CD14-positive monocyte (primary cell): ENCODE data around the gene TAGLN3. TPM values are rescaled to one million over a fixed set of nuclear protein-coding genes. Genes with fewer than 3 reads are reported as not detected.
A peak's percentile ranks its signal among the peaks of the same experiment; 100 is the strongest.

Source experiments
- DNase-seq, 3 donors: peaks; one replicate each; pipeline ENCODE4 v3.0.0-alpha.2; 2011 to 2022
- H2AFZ ChIP-seq: 2 replicates; pipeline ENCODE4 v1.6.0; 2012; ENCODE audit warnings: mild to moderate bottlenecking, low read depth, low read length, inconsistent platforms; ENCODE audit not compliant: insufficient read depth, poor library complexity, severe bottlenecking
- H3K27ac ChIP-seq, 2 donors: 1 replicate in 1 of 2; 2 replicates in 1 of 2; pipeline ENCODE4 v1.5.1; 2012 to 2013; ENCODE audit warnings: low read length in 2 of 2, control low read depth in 1 of 2, inconsistent platforms in 1 of 2, low read depth in 1 of 2, mild to moderate bottlenecking in 1 of 2
- H3K27me3 ChIP-seq, 2 donors: one replicate each; pipeline versions ENCODE4 v1.6.0 to v1.6.1; 2011 to 2013; ENCODE audit warnings: low read length in 2 of 2; ENCODE audit not compliant: control insufficient read depth in 2 of 2, insufficient read depth in 2 of 2
- H3K36me3 ChIP-seq, 2 donors: replicated peaks in 1 of 2; 1 replicate in 1 of 2; 2 replicates in 1 of 2; pipeline versions ENCODE4 v1.5.1 to v1.6.1; 2012 to 2013; ENCODE audit warnings: low read length in 2 of 2, control low read depth in 1 of 2, inconsistent platforms in 1 of 2, mild to moderate bottlenecking in 1 of 2; ENCODE audit not compliant: insufficient read depth in 2 of 2, control insufficient read depth in 1 of 2
- H3K4me1 ChIP-seq, 2 donors: 1 replicate in 1 of 2; 2 replicates in 1 of 2; pipeline versions ENCODE4 v1.5.1 to v1.6.1; 2012 to 2013; ENCODE audit warnings: low read length in 2 of 2, control low read depth in 1 of 2, inconsistent platforms in 1 of 2, mild to moderate bottlenecking in 1 of 2, moderate library complexity in 1 of 2; ENCODE audit not compliant: insufficient read depth in 2 of 2, control insufficient read depth in 1 of 2
- H3K4me2 ChIP-seq: replicated peaks from 2 replicates; pipeline ENCODE3; 2012; ENCODE audit warnings: low read length, moderate library complexity, mild to moderate bottlenecking; ENCODE audit not compliant: poor library complexity, severe bottlenecking; ENCODE audit errors: extremely low read depth
- H3K4me3 ChIP-seq, 3 experiments: fragments of 200-600 bp in 1 of 3; sonication (generic) in 1 of 3; replicated peaks in 1 of 3; 1 replicate in 2 of 3; 2 replicates in 1 of 3; pipeline ENCODE4 v1.5.1; 2011 to 2013; ENCODE audit warnings: low read length in 3 of 3, mild to moderate bottlenecking in 3 of 3, control low read depth in 2 of 3, low read depth in 2 of 3, inconsistent platforms in 1 of 3, moderate library complexity in 1 of 3
- H3K79me2 ChIP-seq: 2 replicates; pipeline ENCODE4 v1.6.0; 2012; ENCODE audit warnings: mild to moderate bottlenecking, control low read depth, inconsistent platforms, low read length, moderate library complexity; ENCODE audit not compliant: insufficient read depth
- H3K9ac ChIP-seq: 2 replicates; pipeline ENCODE4 v1.6.0; 2017; ENCODE audit warnings: low read length, mild to moderate bottlenecking; ENCODE audit not compliant: insufficient read depth, poor library complexity, severe bottlenecking
- H3K9me3 ChIP-seq, 2 donors: replicated peaks in 1 of 2; 1 replicate in 1 of 2; 2 replicates in 1 of 2; pipeline versions ENCODE4 v1.5.1 to v1.6.1; 2012 to 2013; ENCODE audit warnings: low read length in 2 of 2, control low read depth in 1 of 2; ENCODE audit not compliant: control insufficient read depth in 1 of 2, insufficient read depth in 1 of 2
- H4K20me1 ChIP-seq: 2 replicates; pipeline ENCODE4 v1.6.0; 2012; ENCODE audit warnings: mild to moderate bottlenecking, low read length, control low read depth, moderate library complexity; ENCODE audit not compliant: insufficient read depth
- H3K27ac Mint-ChIP-seq, 7 donors: one replicate each; pipeline ENCODE4 v1.8.0; 2020; ENCODE audit warnings: mild to moderate bottlenecking in 7 of 7, mixed read lengths in 7 of 7, moderate library complexity in 6 of 7, inconsistent platforms in 2 of 7
- H3K27me3 Mint-ChIP-seq, 3 donors: one replicate each; pipeline ENCODE4 v1.8.0; 2021 to 2022; ENCODE audit warnings: low read depth in 3 of 3, mild to moderate bottlenecking in 3 of 3, mixed read lengths in 3 of 3, moderate library complexity in 3 of 3, inconsistent platforms in 1 of 3
- H3K36me3 Mint-ChIP-seq, 2 donors: one replicate each; pipeline ENCODE4 v1.8.0; 2020; ENCODE audit warnings: mixed read lengths in 2 of 2, inconsistent platforms in 1 of 2, mild to moderate bottlenecking in 1 of 2
- H3K4me1 Mint-ChIP-seq: one replicate; pipeline ENCODE4 v1.8.0; 2020; ENCODE audit warnings: mild to moderate bottlenecking, mixed read lengths
- H3K4me3 Mint-ChIP-seq, 2 donors: one replicate each; pipeline ENCODE4 v1.8.0; 2020; ENCODE audit warnings: mild to moderate bottlenecking in 2 of 2, mixed read lengths in 2 of 2, moderate library complexity in 1 of 2
- H3K9me3 Mint-ChIP-seq, 7 donors: one replicate each; pipeline ENCODE4 v1.8.0; 2020 to 2022; ENCODE audit warnings: mixed read lengths in 7 of 7, mild to moderate bottlenecking in 6 of 7, moderate library complexity in 6 of 7, inconsistent platforms in 2 of 7
- WGBS: methylation state at CpG from one replicate; pipeline ENCODE4 v1.1.5; 2013; ENCODE audit warnings: missing lambda C conversion rate; ENCODE audit not compliant: insufficient coverage; 5-methylcytosine and 5-hydroxymethylcytosine counted together
- intact Hi-C, 2 donors: fragments of 100-400 bp; cut with micrococcal nuclease; formaldehyde crosslinking; loops; one replicate each; pipeline versions ENCODE4 v1.15.0 to v1.15.1; 2023
- polyA plus RNA-seq, 3 donors: library from polyadenylated mRNA; depleted of rRNA in 1 of 3; unstranded in 2 of 3; stranded (reverse) in 1 of 3; fragments of 300-500 nt in 2 of 3; fragments of >200 nt in 1 of 3; fragmentation: Illumina TruSeq in 2 of 3; gene quantifications; 1 replicate in 2 of 3; 2 replicates in 1 of 3; pipeline ENCODE4 v1.2.3, GENCODE V29; 2012 to 2021
- TF ChIP-seq, protein P1 (sequence below): fragments of 200-600 bp; IDR thresholded peaks from one replicate; pipeline ENCODE4 v1.8.0; 2022; ENCODE audit warnings: antibody characterized with exemption, mild to moderate bottlenecking

TAGLN3 gene
- polyA plus RNA-seq, 3 donors: not detected

- Histone ChIP-seq H3K4me1 (peaks cover 11 to 12% of the 10 kb centered on the region in 2 donors), H3K27ac (no peak overlapping the region), H3K36me3 (no peaks in the 10 kb centered on the region), H3K9ac (peak overlapping the region; percentile 19), H4K20me1 (no peaks in the 10 kb centered on the region), H3K4me3 (peak overlapping the region in 1 of 3 experiments; percentile 56), H2AFZ (peak overlapping the region; percentile 38), H3K27me3 (peaks cover 30 to 33% of the 10 kb centered on the region in 2 donors), H3K79me2 (no peaks in the 10 kb centered on the region), H3K9me3 (peaks cover 0 to 5% of the 10 kb centered on the region in 2 donors), H3K4me2 (peak overlapping the region; percentile 60)
- TF ChIP-seq, protein P1, sequence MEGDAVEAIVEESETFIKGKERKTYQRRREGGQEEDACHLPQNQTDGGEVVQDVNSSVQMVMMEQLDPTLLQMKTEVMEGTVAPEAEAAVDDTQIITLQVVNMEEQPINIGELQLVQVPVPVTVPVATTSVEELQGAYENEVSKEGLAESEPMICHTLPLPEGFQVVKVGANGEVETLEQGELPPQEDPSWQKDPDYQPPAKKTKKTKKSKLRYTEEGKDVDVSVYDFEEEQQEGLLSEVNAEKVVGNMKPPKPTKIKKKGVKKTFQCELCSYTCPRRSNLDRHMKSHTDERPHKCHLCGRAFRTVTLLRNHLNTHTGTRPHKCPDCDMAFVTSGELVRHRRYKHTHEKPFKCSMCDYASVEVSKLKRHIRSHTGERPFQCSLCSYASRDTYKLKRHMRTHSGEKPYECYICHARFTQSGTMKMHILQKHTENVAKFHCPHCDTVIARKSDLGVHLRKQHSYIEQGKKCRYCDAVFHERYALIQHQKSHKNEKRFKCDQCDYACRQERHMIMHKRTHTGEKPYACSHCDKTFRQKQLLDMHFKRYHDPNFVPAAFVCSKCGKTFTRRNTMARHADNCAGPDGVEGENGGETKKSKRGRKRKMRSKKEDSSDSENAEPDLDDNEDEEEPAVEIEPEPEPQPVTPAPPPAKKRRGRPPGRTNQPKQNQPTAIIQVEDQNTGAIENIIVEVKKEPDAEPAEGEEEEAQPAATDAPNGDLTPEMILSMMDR: no peak
- Mint-ChIP-seq H3K9me3 (peaks cover 0 to 3% (median 2%) of the 10 kb centered on the region in 7 donors), H3K27me3 (peaks cover 35 to 55% (median 44%) of the 10 kb centered on the region in 3 donors), H3K36me3 (no peaks in the 10 kb centered on the region), H3K27ac (no peak overlapping the region), H3K4me3 (peak overlapping the region; percentile 66 to 92), H3K4me1 (peaks cover 20% of the 10 kb centered on the region)
- 13% methylated on average over 12 of the region's 19 CpGs for WGBS
- DNase-seq: no peak
- intact Hi-C loops: no loop called here
These were observed 982 bp downstream of the TAGLN3 start for GRCh38 chr3:111999484-112000324.

DNA sequence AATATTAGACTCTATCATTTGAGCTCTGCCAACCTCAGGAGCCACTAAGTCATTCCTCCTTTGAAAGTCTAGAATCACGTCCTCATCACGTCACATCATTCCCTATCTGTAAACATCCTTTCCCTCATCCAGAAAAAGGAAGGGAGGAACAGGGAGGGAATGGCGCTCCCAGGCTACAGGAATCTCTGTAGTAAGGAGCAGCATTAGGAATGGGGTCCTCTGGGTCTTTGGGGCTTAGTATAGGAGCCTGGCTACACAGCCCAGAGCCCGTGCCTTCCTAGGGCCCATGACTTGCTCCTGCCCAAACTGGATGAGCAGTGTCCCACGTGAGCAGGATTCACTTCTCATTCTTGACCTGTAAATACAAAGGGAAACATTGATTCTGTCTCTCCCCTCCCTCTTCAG lies 1.6 kb downstream of the TAGLN3 start:
- Histone ChIP-seq H3K9ac (no peak overlapping the region), H3K79me2 (no peaks in the 10 kb centered on the region), H2AFZ (no peak overlapping the region), H3K4me2 (no peak overlapping the region), H3K27me3 (peaks cover 30 to 33% of the 10 kb centered on the region in 2 donors), H3K27ac (no peak overlapping the region), H3K36me3 (no peaks in the 10 kb centered on the region), H3K4me1 (peaks cover 11 to 12% of the 10 kb centered on the region in 2 donors), H4K20me1 (no peaks in the 10 kb centered on the region), H3K4me3 (no peak overlapping the region), H3K9me3 (peaks cover 0 to 5% of the 10 kb centered on the region in 2 donors)
- intact Hi-C loops: no loop called here
- TF ChIP-seq, protein P1: no peak
- no peak for DNase-seq
- H3K36me3 Mint-ChIP-seq: no peaks in the 10 kb centered on the region
- 100% methylated on average over 2 of the region's 5 CpGs for WGBS
- peaks cover 36 to 55% (median 44%) of the 10 kb centered on the region in 3 donors for H3K27me3 Mint-ChIP-seq
- peaks cover 0 to 3% (median 2%) of the 10 kb centered on the region in 7 donors for H3K9me3 Mint-ChIP-seq
- H3K27ac Mint-ChIP-seq: peak overlapping the region in 1 of 7 donors; percentile 12
- peak overlapping the region in 1 of 2 donors; percentile 60 for H3K4me3 Mint-ChIP-seq
- H3K4me1 Mint-ChIP-seq: peaks cover 20% of the 10 kb centered on the region
